ENCODE data around the gene RAD9A.

RAD9A gene

GRCh38 chr11:67375320-67376055, 16.3 kb upstream of the RAD9A start:
- no peak for DNase-seq

GRCh38 chr11:67376063-67376820, 15.5 kb upstream of the RAD9A start:
- DNase-seq, result no peak

GRCh38 chr11:67376873-67377808, 14.6 kb upstream of the RAD9A start:
- DNase-seq, result peak in 1 of 2 experiments; percentile 34

GRCh38 chr11:67378544-67378943, 13.2 kb upstream of the RAD9A start:
- DNase-seq, result no peak

GRCh38 chr11:67379061-67380058, 12.4 kb upstream of the RAD9A start:
- DNase-seq, result no peak

GRCh38 chr11:67381244-67381972, 10.4 kb upstream of the RAD9A start:
- no peak for DNase-seq

GRCh38 chr11:67382276-67383136, 9.3 kb upstream of the RAD9A start:
- DNase-seq, result peak; percentile 76 to 80

GRCh38 chr11:67384851-67385366, 6.9 kb upstream of the RAD9A start:
- no peak for DNase-seq

- no peak for DNase-seq
These were observed 4.7 kb upstream of the RAD9A start for GRCh38 chr11:67387069-67387468.

GRCh38 chr11:67387518-67387917, 4.3 kb upstream of the RAD9A start:
- no peak for DNase-seq

- DNase-seq, result peak; percentile 67 to 72
These were observed 2.3 kb upstream of the RAD9A start for GRCh38 chr11:67389477-67389876.

GRCh38 chr11:67390947-67391303, 861 bp upstream of the RAD9A start:
- no peak for DNase-seq

GRCh38 chr11:67392183-67392715, 463 bp downstream of the RAD9A start:
- no peak for DNase-seq

- no peak for DNase-seq
These were observed 1.7 kb downstream of the RAD9A start for GRCh38 chr11:67393437-67393836.

GRCh38 chr11:67393990-67394389, 2.2 kb downstream of the RAD9A start:
- DNase-seq, result no peak

- DNase-seq, result no peak
These were observed 3.9 kb downstream of the RAD9A start for GRCh38 chr11:67395555-67396258.

- DNase-seq, result no peak
These were observed 4.4 kb downstream of the RAD9A start for GRCh38 chr11:67396259-67396581.

- DNase-seq, result no peak
These were observed 5.0 kb downstream of the RAD9A start for GRCh38 chr11:67396587-67397389.
